Neural cell (in vitro differentiated cells): ENCODE data around the gene RIC8B. TPM values are rescaled to one million over a fixed set of nuclear protein-coding genes. Genes with fewer than 3 reads are reported as not detected.

Experiments
- H2AFZ ChIP-seq: fragments of 200-600, 300-800 bp; sonication (generic), shearing (Covaris generic); 2 replicates; pipeline ENCODE4 v1.6.0; 2014; ENCODE audit warnings: low read depth, mild to moderate bottlenecking, antibody characterized with exemption, low read length, moderate library complexity
- H3F3A ChIP-seq: fragments of 200-600 bp; shearing (Covaris generic); 2 replicates; pipeline ENCODE4 v1.6.1; 2016; ENCODE audit warnings: mild to moderate bottlenecking, moderate library complexity, mixed read lengths, antibody characterized with exemption, low read length; ENCODE audit not compliant: insufficient read depth, poor library complexity, severe bottlenecking
- H3K27ac ChIP-seq: fragments of 200-600, 300-800 bp; sonication (generic), shearing (Covaris generic); 2 replicates; pipeline ENCODE4 v1.5.1; 2014; ENCODE audit warnings: mild to moderate bottlenecking, low read length, moderate library complexity
- H3K27me3 ChIP-seq: fragments of 300-800, 200-600 bp; sonication (generic), shearing (Covaris generic); 2 replicates; pipeline ENCODE4 v1.6.0; 2014; ENCODE audit warnings: mild to moderate bottlenecking, low read depth, low read length, moderate library complexity; ENCODE audit not compliant: insufficient read depth
- H3K36me3 ChIP-seq: fragments of 300-800, 200-600 bp; sonication (generic), shearing (Covaris generic); 2 replicates; pipeline ENCODE4 v1.5.1; 2014; ENCODE audit warnings: mild to moderate bottlenecking, antibody characterized with exemption, low read length, moderate library complexity; ENCODE audit not compliant: insufficient read depth
- H3K4me2 ChIP-seq: fragments of 300-800, 200-600 bp; sonication (generic), shearing (Covaris generic); 2 replicates; pipeline ENCODE4 v1.6.0; 2014; ENCODE audit warnings: mild to moderate bottlenecking, low read length
- H3K4me3 ChIP-seq: fragments of 300-800, 200-600 bp; sonication (generic), shearing (Covaris generic); 2 replicates; pipeline ENCODE4 v1.5.1; 2014; ENCODE audit warnings: mild to moderate bottlenecking, low read length, moderate library complexity
- H3K79me2 ChIP-seq: fragments of 200-600 bp; shearing (Covaris generic); replicated peaks from 2 replicates; pipeline ENCODE4 v1.6.0; 2014; ENCODE audit warnings: mild to moderate bottlenecking, low read length, moderate library complexity; ENCODE audit not compliant: insufficient read depth
- H3K9ac ChIP-seq: fragments of 300-800, 200-600 bp; sonication (generic), shearing (Covaris generic); 2 replicates; pipeline ENCODE4 v1.6.1; 2016; ENCODE audit warnings: mild to moderate bottlenecking, low read length, mixed read lengths
- H3K9me2 ChIP-seq: fragments of 200-600 bp; shearing (Covaris generic); 2 replicates; pipeline ENCODE4 v1.6.1; 2016; ENCODE audit warnings: mild to moderate bottlenecking, low read length, mixed read lengths; ENCODE audit not compliant: insufficient read depth
- H3K9me3 ChIP-seq: fragments of 200-600, 300-800 bp; sonication (generic), shearing (Covaris generic); 2 replicates; pipeline ENCODE4 v1.6.1; 2016; ENCODE audit warnings: mild to moderate bottlenecking, mixed run types, low read length, moderate library complexity, mixed read lengths
- H4K20me1 ChIP-seq: fragments of 200-600 bp; shearing (Covaris generic); 2 replicates; pipeline ENCODE4 v1.6.1; 2016; ENCODE audit warnings: mild to moderate bottlenecking, mixed run types; ENCODE audit not compliant: insufficient read depth
- CTCF ChIP-seq: fragments of 450-650 bp; IDR thresholded peaks from 2 replicates; pipeline ENCODE4 v1.5.1; 2014; ENCODE audit warnings: antibody characterized with exemption, mild to moderate bottlenecking, moderate library complexity; ENCODE audit not compliant: poor library complexity, severe bottlenecking
- EP300 ChIP-seq: fragments of 450-650 bp; conservative IDR thresholded peaks from 2 replicates; pipeline ENCODE4 v1.6.1; 2014; ENCODE audit warnings: antibody characterized with exemption, mild to moderate bottlenecking, moderate library complexity; ENCODE audit not compliant: poor library complexity, severe bottlenecking
- EZH2 ChIP-seq: fragments of 200-600, 300-800 bp; shearing (Covaris generic), sonication (generic); IDR thresholded peaks from 2 replicates; pipeline ENCODE4 v1.6.1; 2014; ENCODE audit warnings: antibody characterized with exemption, low read length, borderline replicate concordance, mild to moderate bottlenecking; ENCODE audit not compliant: insufficient read depth, poor library complexity, severe bottlenecking
- MXI1 ChIP-seq: fragments of 450-650 bp; conservative IDR thresholded peaks from 2 replicates; pipeline ENCODE4 v1.6.1; 2014; ENCODE audit warnings: antibody characterized with exemption, mild to moderate bottlenecking; ENCODE audit not compliant: poor library complexity, severe bottlenecking
- POLR2AphosphoS5 ChIP-seq: IDR thresholded peaks from 2 replicates; pipeline ENCODE4 v1.6.1; 2012
- RAD21 ChIP-seq: fragments of 450-650 bp; conservative IDR thresholded peaks from 2 replicates; pipeline ENCODE4 v1.6.1; 2014; ENCODE audit warnings: antibody characterized with exemption, mild to moderate bottlenecking, moderate library complexity
- REST ChIP-seq: IDR thresholded peaks from 2 replicates; pipeline ENCODE4 v1.6.1; 2012; ENCODE audit warnings: borderline replicate concordance
- SMC3 ChIP-seq: fragments of 450-650 bp; conservative IDR thresholded peaks from 2 replicates; pipeline ENCODE4 v1.6.1; 2014; ENCODE audit warnings: antibody characterized with exemption, mild to moderate bottlenecking, moderate library complexity; ENCODE audit not compliant: poor library complexity
- TAF1 ChIP-seq: IDR thresholded peaks from 2 replicates; pipeline ENCODE4 v1.6.1; 2012; ENCODE audit warnings: low read depth
- polyA plus RNA-seq: library from polyadenylated mRNA; depleted of rRNA; stranded (reverse); fragments of >200 nt; gene quantifications from 2 replicates; pipeline ENCODE4 v1.2.3, GENCODE V29; 2014

The RIC8B gene
- polyA plus RNA-seq, 1 donor from 2014 or later, result 30.0 TPM

- Histone ChIP-seq H3K9me2 (no peaks in the 10 kb centered on the region), H3K4me3 (no peak overlapping the region), H2AFZ (no peak overlapping the region), H3K9me3 (no peaks in the 10 kb centered on the region), H3K79me2 (no peaks in the 10 kb centered on the region), H3K27ac (no peak overlapping the region), H3K27me3 (no peaks in the 10 kb centered on the region), H4K20me1 (no peaks in the 10 kb centered on the region), H3F3A (no peaks in the 10 kb centered on the region), H3K4me2 (no peak overlapping the region), H3K36me3 (peaks cover 14% of the 10 kb centered on the region), H3K9ac (no peak overlapping the region)
- TF ChIP-seq MXI1 (no peak), RAD21 (no peak), EP300 (no peak), SMC3 (no peak), TAF1 (no peak), EZH2 (no peak), REST (no peak), POLR2AphosphoS5 (no peak), CTCF (no peak)
These were observed 108.9 kb downstream of the RIC8B start for GRCh38 chr12:106883426-106883825.

- no peaks in the 10 kb centered on the region for H4K20me1 ChIP-seq
- H3K27ac ChIP-seq, result no peak overlapping the region
- H3K4me3 ChIP-seq, result no peak overlapping the region
- TF ChIP-seq EP300 (no peak), TAF1 (no peak), CTCF (no peak), MXI1 (no peak), EZH2 (no peak), REST (no peak), POLR2AphosphoS5 (no peak), RAD21 (no peak), SMC3 (no peak)
- no peaks in the 10 kb centered on the region for H3K9me3 ChIP-seq
- no peak overlapping the region for H3K9ac ChIP-seq
- H2AFZ ChIP-seq, result no peak overlapping the region
- H3K27me3 ChIP-seq, result no peaks in the 10 kb centered on the region
- H3K9me2 ChIP-seq, result no peaks in the 10 kb centered on the region
- no peak overlapping the region for H3K4me2 ChIP-seq
- no peaks in the 10 kb centered on the region for H3K79me2 ChIP-seq
- H3F3A ChIP-seq, result no peaks in the 10 kb centered on the region
- H3K36me3 ChIP-seq, result peaks cover 14% of the 10 kb centered on the region
These were observed 110.5 kb downstream of the RIC8B start for GRCh38 chr12:106885026-106885425.
